SK-N-SH (cell line): Measurements from ENCODE around the gene PFAS. TPM values are rescaled to one million over a fixed set of nuclear protein-coding genes. Genes with fewer than 3 reads are reported as not detected.

Experiments used
- CTCF ChIA-PET: fragments of 300-600, 350-600 bp; formaldehyde crosslinking; extraction: SDS; loops from one replicate; lab custom pipeline; 2021; lab: Yijun Ruan, JAX
- POLR2A ChIA-PET: fragments of 350-600 bp; sonication (Branson Sonifier 250); formaldehyde crosslinking; extraction: SDS; loops from one replicate; lab custom pipeline; 2020; ENCODE audit warnings: antibody characterized with exemption, inconsistent platforms; lab: Yijun Ruan, JAX
- DNase-seq: peaks from one replicate; pipeline ENCODE4 v3.0.0; 2012
- H2AFZ ChIP-seq: fragments of 200-600 bp; sonication (generic); 2 replicates; pipeline ENCODE4 v1.8.1; 2016; ENCODE audit warnings: antibody characterized with exemption, mild to moderate bottlenecking, low read depth
- H3F3A ChIP-seq: fragments of 200-600 bp; sonication (generic); replicated peaks from 2 replicates; pipeline ENCODE3; 2016; ENCODE audit warnings: antibody characterized with exemption, mild to moderate bottlenecking; ENCODE audit not compliant: insufficient read depth
- H3K27ac ChIP-seq, 2 experiments: fragments of 200-500 bp in 1 of 2; fragments of 200-600 bp in 1 of 2; sonication (Bioruptor generic) in 1 of 2; sonication (generic), shearing (Covaris generic) in 1 of 2; 2 replicates each; pipeline versions ENCODE4 v1.5.1 to v1.6.1; 2014 to 2016; ENCODE audit warnings: low read depth in 2 of 2, inconsistent platforms in 1 of 2, low read length in 1 of 2, mild to moderate bottlenecking in 1 of 2, mixed read lengths in 1 of 2
- H3K27me3 ChIP-seq: fragments of 200-600 bp; sonication (generic), shearing (Covaris generic); 2 replicates; pipeline ENCODE4 v1.6.1; 2016; ENCODE audit warnings: mixed run types; ENCODE audit not compliant: insufficient read depth
- H3K36me3 ChIP-seq, 2 experiments: fragments of 200-500 bp in 1 of 2; fragments of 200-600 bp in 1 of 2; sonication (Bioruptor generic) in 1 of 2; sonication (generic) in 1 of 2; replicated peaks in 1 of 2; 2 replicates each; pipeline versions ENCODE3 to v1.5.1; 2014 to 2016; ENCODE audit warnings: low read length in 1 of 2, mild to moderate bottlenecking in 1 of 2; ENCODE audit not compliant: insufficient read depth in 2 of 2, control insufficient read depth in 1 of 2
- H3K4me1 ChIP-seq, 2 experiments: fragments of 200-500 bp in 1 of 2; fragments of 200-600 bp in 1 of 2; sonication (Bioruptor generic) in 1 of 2; sonication (generic), shearing (Covaris generic) in 1 of 2; 2 replicates each; pipeline versions ENCODE4 v1.5.1 to v1.6.1; 2014 to 2016; ENCODE audit warnings: low read depth in 1 of 2, low read length in 1 of 2, mixed run types in 1 of 2; ENCODE audit not compliant: insufficient read depth in 2 of 2, control insufficient read depth in 1 of 2
- H3K4me2 ChIP-seq: fragments of 200-600 bp; sonication (generic), shearing (Covaris generic); 2 replicates; pipeline ENCODE4 v1.6.1; 2017; ENCODE audit warnings: mixed run types
- H3K4me3 ChIP-seq, 2 experiments: fragments of 200-500 bp in 1 of 2; fragments of 200-600 bp in 1 of 2; sonication (Bioruptor generic) in 1 of 2; sonication (generic), shearing (Covaris generic) in 1 of 2; 2 replicates each; pipeline versions ENCODE4 v1.5.1 to v1.8.1; 2014 to 2016; ENCODE audit warnings: low read depth in 2 of 2, inconsistent platforms in 1 of 2, low read length in 1 of 2, mild to moderate bottlenecking in 1 of 2, mixed read lengths in 1 of 2, moderate library complexity in 1 of 2
- H3K79me2 ChIP-seq: fragments of 200-600 bp; sonication (generic); 2 replicates; pipeline ENCODE4 v1.8.1; 2017; ENCODE audit warnings: mild to moderate bottlenecking; ENCODE audit not compliant: insufficient read depth
- H3K9ac ChIP-seq: fragments of 200-600 bp; sonication (generic); 2 replicates; pipeline ENCODE4 v1.6.1; 2017; ENCODE audit warnings: mixed run types
- H3K9me2 ChIP-seq: fragments of 200-600 bp; sonication (generic); 2 replicates; pipeline ENCODE4 v1.6.1; 2017; ENCODE audit warnings: mixed run types
- H3K9me3 ChIP-seq: fragments of 200-600 bp; sonication (generic); 2 replicates; pipeline ENCODE4 v1.6.1; 2017; ENCODE audit warnings: mixed run types, mild to moderate bottlenecking, moderate library complexity
- H4K20me1 ChIP-seq: fragments of 200-600 bp; sonication (generic); 2 replicates; pipeline ENCODE4 v1.6.1; 2017; ENCODE audit warnings: mild to moderate bottlenecking, mixed run types; ENCODE audit not compliant: insufficient read depth
- CHD2 ChIP-seq: fragments of 150-350 bp; IDR thresholded peaks from 2 replicates; pipeline ENCODE4 v1.6.1; 2018; ENCODE audit warnings: low read length; ENCODE audit not compliant: partially characterized antibody
- CTCF ChIP-seq: fragments of 200-600 bp; sonication (generic); IDR thresholded peaks from 2 replicates; pipeline ENCODE4 v1.6.1; 2017; ENCODE audit warnings: antibody characterized with exemption, mild to moderate bottlenecking, moderate library complexity
- EP300 ChIP-seq, 2 experiments: IDR thresholded peaks; 2 replicates each; pipeline versions ENCODE4 v1.4.0 to v1.6.1; 2012; ENCODE audit warnings: borderline replicate concordance in 1 of 2, low read depth in 1 of 2, low read length in 1 of 2
- FOXJ3 ChIP-seq: sonication (generic); formaldehyde crosslinking; IDR thresholded peaks from 2 replicates; pipeline ENCODE4 v1.5.1; 2020; ENCODE audit warnings: mild to moderate bottlenecking, missing genetic modification reagents
- MAX ChIP-seq: IDR thresholded peaks from 2 replicates; pipeline ENCODE4 v1.4.0; 2012; ENCODE audit warnings: low read depth
- MEF2A ChIP-seq: IDR thresholded peaks from 2 replicates; pipeline ENCODE4 v1.4.0; 2012; ENCODE audit warnings: low read depth, borderline replicate concordance
- MXI1 ChIP-seq: IDR thresholded peaks from 2 replicates; pipeline ENCODE4 v1.6.1; 2012; ENCODE audit warnings: mild to moderate bottlenecking, low read depth, low read length, improper control_type of control experiment
- POLR2AphosphoS5 ChIP-seq: IDR thresholded peaks from 2 replicates; pipeline ENCODE4 v1.6.1; 2012; ENCODE audit warnings: low read depth, low read length
- RAD21 ChIP-seq: IDR thresholded peaks from 2 replicates; pipeline ENCODE4 v1.6.1; 2012; ENCODE audit warnings: mild to moderate bottlenecking, low read length
- RCOR1 ChIP-seq: fragments of 150-350 bp; IDR thresholded peaks from 2 replicates; pipeline ENCODE4 v1.6.1; 2017; ENCODE audit warnings: antibody characterized with exemption, low read length
- REST ChIP-seq: IDR thresholded peaks from 2 replicates; pipeline ENCODE4 v1.6.1; 2012; ENCODE audit warnings: mild to moderate bottlenecking, low read depth, low read length, moderate library complexity
- TCF12 ChIP-seq: IDR thresholded peaks from 2 replicates; pipeline ENCODE4 v1.4.0; 2012
- WGBS: methylation state at CpG from one replicate; pipeline ENCODE4 v1.1.6; 2017; ENCODE audit warnings: low lambda C conversion rate; 5-methylcytosine and 5-hydroxymethylcytosine counted together
- polyA plus RNA-seq, 3 experiments: library from polyadenylated mRNA; depleted of rRNA; stranded (reverse); fragments of >200 nt; gene quantifications; 2 replicates each; pipeline ENCODE4 v1.2.3, GENCODE V29; 2012

The PFAS gene
- polyA plus RNA-seq, 1 of the 3 experiments (the other 2 are of a cell fraction) = 22.4 TPM

GRCh38 chr17:8312726-8313600 lies 63.9 kb downstream of the PFAS start:
- Histone ChIP-seq H2AFZ (no peak overlapping the region), H3K4me3 (no peak overlapping the region), H3K9ac (no peak overlapping the region), H3K4me1 (peaks cover 0 to 4% of the 10 kb centered on the region in 2 experiments; a peak in 1 of 4 replicates), H3K27me3 (peaks cover 30% of the 10 kb centered on the region), H3K4me2 (no peak overlapping the region), H3K79me2 (no peaks in the 10 kb centered on the region), H4K20me1 (no peaks in the 10 kb centered on the region), H3K9me2 (no peaks in the 10 kb centered on the region), H3K9me3 (no peaks in the 10 kb centered on the region), H3K36me3 (no peaks in the 10 kb centered on the region), H3F3A (no peaks in the 10 kb centered on the region), H3K27ac (no peak overlapping the region)
- WGBS = 61% methylated on average over 16 of the region's 16 CpGs
- ChIA-PET POLR2A (interaction anchor here (0.9 kb wide), 1 partner anchor 12 kb away, joined by 3 read pairs; no protein-coding TSS in a partner anchor), CTCF (interaction anchor here (0.6 to 2.1 kb wide), 5 partner anchors 13 to 1094 kb away, joined by 3 to 17 read pairs (median 3); partner anchors contain the start of gene DLG4)
- TF ChIP-seq TCF12 = no peak
- no peak for TF ChIP-seq RAD21
- no peak for TF ChIP-seq MAX
- TF ChIP-seq POLR2AphosphoS5 = no peak
- TF ChIP-seq CHD2 = no peak
- no peak for TF ChIP-seq MEF2A
- no peak for TF ChIP-seq MXI1
- no peak for TF ChIP-seq REST
- no peak for TF ChIP-seq EP300 (IDR thresholded peaks at IDR 0.05; ENCODE audit: borderline replicate concordance in 1 of 2, low read depth in 1 of 2, low read length in 1 of 2)
- no peak for TF ChIP-seq RCOR1
- no peak for TF ChIP-seq FOXJ3 (CRISPR knock-in tag)
- TF ChIP-seq CTCF = no peak
- no peak for DNase-seq
